HG03342 (cell line): Measurements from ENCODE around the gene KRTAP12-1.
"Not testable (repeated sequence)": the region's sequence is repeated elsewhere in the genome, so short reads cannot be mapped to it uniquely, and the experiment has no call there.

Experiments used
- ATAC-seq: cut with Tn5 transposase; IDR thresholded peaks from one replicate; pipeline ENCODE4 v1.9.1; 2021; ENCODE audit warnings: mild to moderate bottlenecking, moderate library complexity; ENCODE audit not compliant: unreplicated experiment

Gene KRTAP12-1

GRCh38 chr21:44699502-44700001, 17.6 kb upstream of the KRTAP12-1 start:
- no peak for ATAC-seq

DNA sequence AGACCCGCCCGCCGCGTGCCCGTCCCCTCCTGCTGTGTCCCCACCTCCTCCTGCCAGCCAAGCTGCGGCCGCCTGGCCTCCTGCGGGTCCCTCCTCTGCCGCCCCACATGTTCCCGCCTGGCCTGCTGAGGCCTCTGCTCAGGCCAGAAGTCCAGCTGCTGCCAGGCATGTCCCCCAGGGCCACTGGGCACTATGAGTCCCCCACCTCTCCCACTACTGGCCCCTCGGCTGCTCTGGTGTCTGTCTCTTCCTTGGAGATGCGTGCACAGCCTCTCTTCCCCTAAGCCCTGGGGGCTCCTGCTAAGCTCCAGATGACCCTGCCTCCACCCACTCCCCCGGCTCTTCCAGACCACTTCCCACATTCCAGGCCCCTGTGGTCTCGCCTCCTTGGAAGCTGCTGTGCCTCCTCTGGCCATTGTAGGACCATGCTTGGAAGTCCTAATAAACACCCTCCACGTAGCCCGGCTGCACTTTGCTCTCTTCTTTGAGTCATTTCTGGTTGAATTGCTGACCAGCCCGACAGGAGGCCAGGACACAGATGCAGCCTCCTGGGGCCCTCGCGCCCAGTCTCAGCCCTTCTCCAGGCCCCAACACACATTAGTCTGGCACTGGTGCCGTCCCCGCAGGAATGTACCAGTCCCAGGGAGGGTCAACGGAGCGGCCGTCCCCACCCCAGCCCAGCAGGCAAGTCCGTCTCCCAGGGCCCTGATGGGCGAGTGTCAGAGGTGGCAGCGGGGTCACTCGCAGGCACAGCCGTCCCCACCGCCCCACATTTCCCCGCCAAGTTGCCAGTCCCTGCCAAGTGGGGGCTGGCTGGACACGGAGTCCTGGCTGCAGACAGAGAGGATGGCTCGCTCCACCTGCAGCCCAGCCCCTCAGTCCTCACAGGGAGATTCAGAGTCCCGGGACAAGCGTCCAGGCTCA, 16.1 kb upstream of the KRTAP12-1 start:
- ATAC-seq = no peak

DNA sequence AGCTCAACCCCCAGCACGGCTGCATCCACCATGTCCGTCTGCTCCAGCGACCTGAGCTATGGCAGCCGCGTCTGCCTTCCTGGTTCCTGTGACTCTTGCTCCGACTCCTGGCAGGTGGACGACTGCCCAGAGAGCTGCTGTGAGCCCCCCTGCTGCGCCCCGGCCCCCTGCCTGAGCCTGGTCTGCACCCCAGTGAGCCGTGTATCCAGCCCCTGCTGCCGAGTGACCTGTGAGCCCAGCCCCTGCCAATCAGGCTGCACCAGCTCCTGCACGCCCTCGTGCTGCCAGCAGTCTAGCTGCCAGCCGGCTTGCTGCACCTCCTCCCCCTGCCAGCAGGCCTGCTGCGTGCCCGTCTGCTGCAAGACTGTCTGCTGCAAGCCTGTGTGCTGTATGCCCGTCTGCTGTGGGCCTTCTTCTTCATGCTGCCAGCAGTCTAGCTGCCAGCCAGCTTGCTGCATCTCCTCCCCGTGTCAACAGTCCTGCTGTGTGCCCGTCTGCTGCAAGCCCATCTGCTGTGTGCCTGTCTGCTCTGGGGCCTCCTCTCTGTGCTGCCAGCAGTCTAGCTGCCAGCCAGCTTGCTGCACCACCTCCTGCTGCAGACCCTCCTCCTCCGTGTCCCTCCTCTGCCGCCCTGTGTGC, 15.3 kb upstream of the KRTAP12-1 start, which contains the start of gene KRTAP10-12:
TSS of gene KRTAP10-12 (plus strand) at position 1 of the 639 bp plus-strand sequence. CDS start at position 31, 30 bp downstream.
- not testable (repeated sequence) for ATAC-seq

DNA sequence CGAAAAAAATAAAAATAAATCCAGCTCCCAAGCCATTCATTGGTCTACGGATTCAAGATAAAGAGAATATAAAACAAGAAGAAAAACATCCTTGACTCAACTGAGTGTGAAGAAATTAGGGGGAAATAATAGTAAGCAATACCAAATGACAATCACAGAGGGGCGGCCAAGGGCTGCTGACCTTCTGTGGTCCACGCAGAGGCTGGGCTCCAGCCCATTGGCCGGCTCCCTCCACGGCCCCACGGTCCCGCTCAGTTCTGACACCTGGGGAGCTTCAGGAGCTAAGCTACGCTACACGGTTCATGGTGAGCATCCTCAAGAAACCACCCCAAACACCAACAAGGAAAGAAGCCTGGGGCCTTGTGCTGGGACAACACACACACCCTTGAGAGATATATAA, 14.6 kb upstream of the KRTAP12-1 start:
- no peak for ATAC-seq

GRCh38 chr21:44695641-44696040, 13.7 kb upstream of the KRTAP12-1 start:
- no peak for ATAC-seq

GRCh38 chr21:44695184-44695583, 13.2 kb upstream of the KRTAP12-1 start:
- no peak for ATAC-seq

DNA sequence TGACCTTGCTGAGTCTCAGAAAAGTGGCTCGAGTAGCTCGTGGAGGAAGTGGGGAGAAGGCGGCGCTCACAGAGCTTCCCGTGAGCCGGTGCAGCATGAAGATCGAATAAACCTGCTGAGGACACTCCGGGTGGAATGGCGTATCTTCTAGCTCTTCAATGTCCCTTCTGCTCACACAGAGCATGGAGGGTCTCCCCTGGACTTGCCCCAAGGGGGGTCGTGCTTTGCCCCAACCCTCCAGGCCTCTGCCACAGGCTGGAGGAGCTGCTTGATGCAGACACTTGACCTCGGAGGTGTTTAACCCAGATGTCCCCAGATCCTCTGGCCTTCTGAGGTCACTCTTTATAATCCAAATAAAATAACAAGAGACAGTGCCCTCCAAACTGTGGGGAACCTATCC, 12.8 kb upstream of the KRTAP12-1 start:
- no peak for ATAC-seq

- ATAC-seq = no peak
These were observed 11.0 kb upstream of the KRTAP12-1 start for GRCh38 chr21:44692798-44693512.

DNA sequence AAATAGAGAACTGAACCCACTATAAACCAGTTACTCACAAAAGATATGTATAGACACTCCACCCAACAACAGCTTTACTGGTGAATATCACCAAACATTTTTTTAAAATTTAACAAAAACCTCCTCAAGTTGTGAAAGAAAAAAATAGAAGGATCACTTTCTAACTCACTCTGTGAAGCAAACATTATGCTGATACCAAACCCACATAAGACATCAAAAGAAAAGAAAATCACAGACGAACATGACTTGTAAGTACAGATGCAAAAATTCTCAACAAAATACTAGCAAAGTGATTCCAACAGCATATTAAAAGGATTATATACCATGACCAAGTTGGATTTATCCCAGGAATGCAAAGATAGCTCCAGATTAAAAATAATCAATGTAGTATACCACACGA, 9.7 kb upstream of the KRTAP12-1 start:
- no peak for ATAC-seq

GRCh38 chr21:44689740-44690139, 7.8 kb upstream of the KRTAP12-1 start:
- ATAC-seq = not testable (repeated sequence)

DNA sequence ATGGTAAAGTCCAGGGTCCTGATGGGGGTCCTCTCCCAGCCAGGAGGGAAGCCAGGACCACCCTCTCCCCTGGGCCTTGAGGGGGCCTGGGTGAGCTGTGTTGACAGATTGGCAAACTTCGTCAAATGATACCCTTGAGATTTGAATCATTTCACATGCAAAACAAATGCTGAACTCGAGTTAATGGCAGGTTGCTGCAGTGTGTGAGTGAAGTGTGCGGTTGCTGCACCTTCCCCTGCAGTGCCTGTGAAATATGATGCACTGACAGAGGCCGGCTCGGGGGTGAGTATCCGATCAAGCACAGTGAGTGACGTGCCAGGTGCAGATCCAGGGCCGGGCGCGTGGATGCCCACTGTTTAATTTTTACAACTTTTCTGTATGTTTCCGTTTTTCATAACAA, 5.7 kb upstream of the KRTAP12-1 start:
- no peak for ATAC-seq

- no peak for ATAC-seq
These were observed 5.0 kb upstream of the KRTAP12-1 start for GRCh38 chr21:44686843-44687561.

- no peak for ATAC-seq
These were observed 4.2 kb upstream of the KRTAP12-1 start for GRCh38 chr21:44686000-44686781.

DNA sequence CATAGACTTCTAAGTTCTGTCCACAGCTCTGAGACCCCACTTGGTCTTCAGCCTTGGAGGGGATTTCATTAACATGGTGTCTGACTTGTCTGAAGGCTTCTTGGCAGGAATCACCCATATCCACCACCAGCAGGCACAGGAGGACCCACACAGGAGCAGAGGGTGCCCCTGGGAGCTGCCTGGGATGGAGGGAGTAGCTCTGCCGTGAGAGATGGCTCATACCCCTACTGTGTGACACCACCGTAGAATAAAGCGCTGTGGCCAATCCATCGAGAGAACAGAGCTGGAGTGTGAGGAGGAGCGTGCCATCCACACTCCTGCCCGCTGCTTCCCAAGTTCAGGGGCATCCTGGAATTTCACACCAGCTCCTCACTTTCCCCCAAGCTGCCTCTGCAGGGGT, 3.1 kb upstream of the KRTAP12-1 start:
- not testable (repeated sequence) for ATAC-seq

GRCh38 chr21:44684483-44684882, 2.5 kb upstream of the KRTAP12-1 start:
- no peak for ATAC-seq

GRCh38 chr21:44684077-44684476, 2.1 kb upstream of the KRTAP12-1 start:
- no peak for ATAC-seq

GRCh38 chr21:44682580-44683151, 703 bp upstream of the KRTAP12-1 start:
- ATAC-seq = no peak

- no peak for ATAC-seq
These were observed 811 bp downstream of the KRTAP12-1 start for GRCh38 chr21:44681152-44681551.

DNA sequence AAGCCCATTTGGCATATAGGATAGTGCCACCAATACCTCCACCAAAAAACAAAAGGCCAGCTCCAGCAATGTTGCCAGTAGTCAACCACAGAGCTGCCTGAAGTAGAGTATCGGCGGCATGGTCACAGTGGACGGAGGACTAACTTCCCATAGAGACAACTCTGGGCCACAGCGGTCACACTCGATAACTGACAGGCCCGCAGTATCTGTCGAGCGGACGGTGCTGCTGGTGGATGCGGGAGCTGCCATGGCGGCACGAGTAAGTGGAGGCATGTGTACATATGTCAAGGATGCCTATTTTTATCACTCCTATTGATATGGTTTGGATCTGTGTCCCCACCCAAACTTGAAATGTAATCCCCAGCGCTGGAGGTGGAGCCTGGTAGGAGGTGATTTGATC, 4.1 kb downstream of the KRTAP12-1 start:
- no peak for ATAC-seq
